ENCODE data around the gene ARHGEF28. TPM values are rescaled to one million over a fixed set of nuclear protein-coding genes. Genes with fewer than 3 reads are reported as not detected.

Gene ARHGEF28
- polyA plus RNA-seq, 1 donor, result 3.0 TPM

GRCh38 chr5:73974871-73975360, 348.9 kb downstream of the ARHGEF28 start:
- no peak for DNase-seq

- no peak for DNase-seq
These were observed 349.8 kb downstream of the ARHGEF28 start for GRCh38 chr5:73975845-73976244.

- no peak for DNase-seq
These were observed 351.1 kb downstream of the ARHGEF28 start for GRCh38 chr5:73977146-73977545.

DNA sequence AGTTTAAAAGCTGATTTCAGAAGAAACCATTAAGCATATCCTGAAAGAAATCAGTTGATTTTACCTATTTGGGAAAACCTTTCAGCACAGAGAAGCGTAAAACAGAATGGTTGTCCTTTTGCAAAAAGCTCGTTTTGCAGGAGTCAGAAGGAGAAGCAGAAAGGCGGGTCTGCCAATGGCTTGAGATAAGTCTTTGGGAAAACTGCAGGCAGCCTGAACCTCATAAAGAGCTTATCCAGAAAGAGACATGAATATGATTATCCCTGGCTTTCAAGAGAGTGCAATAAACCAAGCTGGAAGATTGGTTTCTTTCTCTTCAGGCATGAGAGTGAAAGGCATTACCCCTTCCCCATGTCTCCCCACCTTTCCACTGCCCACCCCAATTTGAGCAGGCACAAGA, 353.3 kb downstream of the ARHGEF28 start:
- DNase-seq, result no peak

GRCh38 chr5:73981704-73982103, 355.7 kb downstream of the ARHGEF28 start:
- DNase-seq, result no peak

DNA sequence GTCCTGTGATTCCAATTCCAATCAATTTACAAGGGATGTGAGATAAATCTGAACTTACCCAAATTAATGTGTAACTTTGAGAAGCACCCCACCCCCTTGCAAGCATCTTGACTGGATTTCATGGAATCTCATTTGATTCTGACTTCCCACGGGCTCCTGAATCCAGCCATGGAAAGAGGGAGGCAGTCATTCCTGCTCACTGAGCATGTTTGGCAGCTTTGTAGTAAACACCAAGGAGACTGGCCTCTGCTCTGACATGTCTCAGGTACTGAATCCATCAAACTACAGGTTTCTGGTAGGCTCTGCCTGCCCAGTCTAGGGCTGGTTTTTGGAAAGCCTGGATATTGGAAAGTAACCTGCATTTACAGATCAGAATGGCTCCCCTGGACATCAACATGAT, 357.6 kb downstream of the ARHGEF28 start:
- no peak for DNase-seq

DNA sequence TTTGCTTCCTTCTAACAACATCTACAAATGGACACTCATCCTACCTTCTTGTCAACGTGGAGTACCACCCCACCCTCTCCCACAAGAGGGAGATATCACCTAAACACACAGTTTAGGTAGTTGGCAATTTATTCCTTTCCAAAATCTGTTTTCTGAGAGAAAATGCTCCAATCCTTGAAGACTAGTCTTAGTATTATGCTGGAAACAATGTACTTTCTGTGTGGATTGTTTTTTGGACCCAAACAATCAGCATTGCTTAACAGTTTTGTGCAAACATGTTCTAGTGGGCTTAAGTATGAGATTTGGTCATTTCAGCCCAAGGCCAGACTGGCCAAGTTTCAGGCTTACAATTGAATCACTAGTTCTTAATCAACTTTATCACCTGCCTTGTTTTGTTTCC, 359.1 kb downstream of the ARHGEF28 start:
- no peak for DNase-seq

- no peak for DNase-seq
These were observed 360.7 kb downstream of the ARHGEF28 start for GRCh38 chr5:73986729-73987128.

DNA sequence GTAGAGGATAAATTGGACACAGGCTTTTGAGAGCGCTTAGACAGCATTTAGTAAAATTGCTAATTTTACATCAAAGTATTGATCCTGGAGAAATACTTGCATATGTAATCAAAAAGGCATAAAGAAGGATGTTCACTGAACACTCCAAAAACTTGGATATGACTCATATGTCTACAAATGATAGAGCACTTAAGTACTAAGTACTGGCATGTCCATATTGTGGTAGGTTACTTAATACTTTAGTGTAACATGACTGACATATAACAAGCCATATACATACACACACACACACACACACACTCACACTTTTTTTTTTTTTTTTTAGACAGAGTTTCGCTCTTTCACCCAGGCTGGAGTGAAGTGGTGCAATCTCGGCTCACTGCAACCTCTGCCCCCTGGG, 361.9 kb downstream of the ARHGEF28 start:
- DNase-seq, result no peak

DNA sequence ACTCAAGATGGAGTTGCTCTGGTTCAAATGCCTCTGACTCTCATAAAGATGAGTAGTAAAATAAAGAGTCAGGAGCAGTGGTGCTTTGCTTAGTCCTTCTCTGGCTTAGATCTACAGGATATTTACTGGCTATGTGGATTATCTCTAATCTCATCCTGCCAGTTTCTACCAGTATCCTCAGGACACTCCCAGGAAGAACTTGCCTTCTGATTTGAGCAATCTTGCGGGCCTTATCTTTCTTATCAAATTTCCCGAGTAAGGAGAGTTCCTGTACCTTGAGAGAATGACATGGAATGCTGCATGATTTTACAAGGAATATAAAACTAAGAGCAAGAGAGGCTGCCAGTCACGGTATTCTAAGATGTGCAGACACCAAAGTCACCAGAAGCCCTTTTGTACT, 364.0 kb downstream of the ARHGEF28 start:
- no peak for DNase-seq

Other genes with a start within 250 kb of the ARHGEF28 start
- 0.50 TPM for gene FOXD1, start 177.4 kb upstream of the ARHGEF28 start, polyA plus RNA-seq (ENCODE audit: insufficient read length)
- gene BTF3, start 127.8 kb upstream of the ARHGEF28 start, polyA plus RNA-seq (ENCODE audit: insufficient read length), result 1,218 TPM
- gene ANKRA2, start 60.6 kb upstream of the ARHGEF28 start, polyA plus RNA-seq (ENCODE audit: insufficient read length), result 29.2 TPM
- 10.9 TPM for gene UTP15, start 60.5 kb upstream of the ARHGEF28 start, polyA plus RNA-seq (ENCODE audit: insufficient read length)